Transverse colon (tissue), 4 donors: ENCODE results near the gene HRH2. TPM values are rescaled to one million over a fixed set of nuclear protein-coding genes. Genes with fewer than 3 reads are reported as not detected.

ENCODE experiments used
- DNase-seq: peaks from one replicate; pipeline ENCODE4 v3.0.0-alpha.2; 2019
- H3K27ac ChIP-seq, 4 donors: fragments of 200-600 bp; sonication (generic); 2 replicates each; pipeline ENCODE4 v1.5.1; 2016 to 2018; ENCODE audit warnings: inconsistent platforms in 4 of 4
- H3K27me3 ChIP-seq: fragments of 200-600 bp; sonication (generic); 2 replicates; pipeline ENCODE4 v1.5.1; 2017; ENCODE audit warnings: inconsistent platforms
- H3K36me3 ChIP-seq, 4 donors: fragments of 200-600 bp; sonication (generic); 2 replicates each; pipeline ENCODE4 v1.5.1; 2017 to 2019; ENCODE audit warnings: inconsistent platforms in 4 of 4
- H3K4me1 ChIP-seq, 4 donors: fragments of 200-600 bp; sonication (generic); 2 replicates each; pipeline ENCODE4 v1.5.1; 2017 to 2020; ENCODE audit warnings: inconsistent platforms in 4 of 4
- H3K4me3 ChIP-seq, 4 donors: fragments of 200-600 bp; sonication (generic); 1 replicate in 1 of 4; 2 replicates in 3 of 4; pipeline versions ENCODE4 v1.5.1 to v1.6.1; 2017 to 2019; ENCODE audit warnings: inconsistent platforms in 4 of 4
- H3K9me3 ChIP-seq, 2 donors: fragments of 200-600 bp; sonication (generic); 2 replicates each; pipeline ENCODE4 v1.5.1; 2017 to 2019; ENCODE audit warnings: inconsistent platforms in 2 of 2
- CTCF ChIP-seq, 5 experiments: fragments of 200-600 bp in 3 of 5; fragments of 450-650 bp in 2 of 5; sonication (generic) in 3 of 5; IDR thresholded peaks; 1 replicate in 2 of 5; 2 replicates in 3 of 5; pipeline ENCODE4 v1.5.1; 2016 to 2017; ENCODE audit warnings: antibody characterized with exemption in 5 of 5, inconsistent platforms in 3 of 5, mild to moderate bottlenecking in 2 of 5, moderate library complexity in 1 of 5
- EP300 ChIP-seq: sonication (generic); formaldehyde crosslinking; IDR thresholded peaks from one replicate; pipeline ENCODE4 v1.6.1; 2017; ENCODE audit warnings: antibody characterized with exemption, low read depth
- POLR2A ChIP-seq: fragments of 450-650 bp; IDR thresholded peaks from one replicate; pipeline ENCODE4 v1.6.1; 2016; ENCODE audit warnings: antibody characterized with exemption, mild to moderate bottlenecking, moderate library complexity
- POLR2AphosphoS5 ChIP-seq, 3 donors: sonication (generic); formaldehyde crosslinking; IDR thresholded peaks; one replicate each; pipeline ENCODE4 v1.6.1; 2016; ENCODE audit warnings: antibody characterized with exemption in 3 of 3
- WGBS, 2 donors: methylation state at CpG; one replicate each; pipeline ENCODE4 v1.1.5; 2018; ENCODE audit warnings: low coverage in 1 of 2; 5-methylcytosine and 5-hydroxymethylcytosine counted together
- in situ Hi-C, 4 donors: fragments of 200-750 bp; cut with MboI; loops; one replicate each; pipeline versions ENCODE4 v1.15.0 to v1.15.1; 2017; ENCODE audit warnings: low sequenced_read_pairs in 3 of 4, low pct_ligation_motif_present in 1 of 4, low pct_unique_long_range_greater_than_20kb in 1 of 4
- intact Hi-C: fragments of 100-400 bp; cut with DNase I; formaldehyde crosslinking; loops from one replicate; pipeline ENCODE4 v1.15.1; 2023; ENCODE audit warnings: low total_unique reads
- total RNA-seq, 4 donors: library from RNA; depleted of rRNA; stranded (reverse); fragments of >200 nt; gene quantifications; one replicate each; pipeline ENCODE4 v1.1.0, GENCODE V29; 2016

Gene HRH2
- total RNA-seq, 4 donors from 2014 or later = 0.20 to 1.5 (median 0.74) TPM

GRCh38 chr5:175700991-175701390 lies 43.1 kb downstream of the HRH2 start:
- no peaks in the 10 kb centered on the region for H3K27me3 ChIP-seq
- no peaks in the 10 kb centered on the region for H3K36me3 ChIP-seq
- 64 to 74% methylated on average over 4 to 5 of the region's 5 CpGs for WGBS, 2 donors
- in situ Hi-C loops (no loop called here), intact Hi-C loops (loop anchor here (5.0 kb wide), 1 partner anchor 436 kb away; no protein-coding TSS in a partner anchor)
- no peaks in the 10 kb centered on the region for H3K4me1 ChIP-seq
- peaks cover 3 to 5% of the 10 kb centered on the region in 2 donors for H3K9me3 ChIP-seq
- TF ChIP-seq CTCF (IDR thresholded peaks at IDR 0.05) (peak; percentile 18 to 49 (median 44)), EP300 (no peak)
- no peak overlapping the region for H3K27ac ChIP-seq
- DNase-seq = no peak
- H3K4me3 ChIP-seq = no peak overlapping the region

GRCh38 chr5:175701797-175702196 lies 43.9 kb downstream of the HRH2 start:
- in situ Hi-C loops (no loop called here), intact Hi-C loops (loop anchor here (5.0 kb wide), 1 partner anchor 436 kb away; no protein-coding TSS in a partner anchor)
- no peak for DNase-seq
- Histone ChIP-seq H3K36me3 (no peaks in the 10 kb centered on the region), H3K4me3 (no peak overlapping the region), H3K27me3 (no peaks in the 10 kb centered on the region), H3K4me1 (no peaks in the 10 kb centered on the region), H3K27ac (no peak overlapping the region), H3K9me3 (peaks cover 3 to 5% of the 10 kb centered on the region in 2 donors)
- no peak for TF ChIP-seq POLR2A
- no peak for TF ChIP-seq POLR2AphosphoS5 (IDR thresholded peaks at IDR 0.05)
- TF ChIP-seq CTCF (IDR thresholded peaks at IDR 0.05) = no peak
- no peak for TF ChIP-seq EP300
- WGBS, 2 donors = 73 to 82% methylated on average over 11 to 12 of the region's 12 CpGs

- in situ Hi-C loops (no loop called here), intact Hi-C loops (no loop called here)
- Histone ChIP-seq H3K4me1 (no peaks in the 10 kb centered on the region), H3K27ac (no peak overlapping the region), H3K36me3 (no peaks in the 10 kb centered on the region), H3K9me3 (peaks cover 3 to 5% of the 10 kb centered on the region in 2 donors), H3K4me3 (no peak overlapping the region), H3K27me3 (no peaks in the 10 kb centered on the region)
- no peak for DNase-seq
- whole genome bisulfite sequencing, 2 donors = 50 to 63% methylated on average over 1 to 6 of the region's 6 CpGs
- TF ChIP-seq POLR2A (no peak), EP300 (no peak), CTCF (IDR thresholded peaks at IDR 0.05) (no peak), POLR2AphosphoS5 (IDR thresholded peaks at IDR 0.05) (no peak)
Observed at GRCh38 chr5:175706499-175706898, 48.6 kb downstream of the HRH2 start.

DNA sequence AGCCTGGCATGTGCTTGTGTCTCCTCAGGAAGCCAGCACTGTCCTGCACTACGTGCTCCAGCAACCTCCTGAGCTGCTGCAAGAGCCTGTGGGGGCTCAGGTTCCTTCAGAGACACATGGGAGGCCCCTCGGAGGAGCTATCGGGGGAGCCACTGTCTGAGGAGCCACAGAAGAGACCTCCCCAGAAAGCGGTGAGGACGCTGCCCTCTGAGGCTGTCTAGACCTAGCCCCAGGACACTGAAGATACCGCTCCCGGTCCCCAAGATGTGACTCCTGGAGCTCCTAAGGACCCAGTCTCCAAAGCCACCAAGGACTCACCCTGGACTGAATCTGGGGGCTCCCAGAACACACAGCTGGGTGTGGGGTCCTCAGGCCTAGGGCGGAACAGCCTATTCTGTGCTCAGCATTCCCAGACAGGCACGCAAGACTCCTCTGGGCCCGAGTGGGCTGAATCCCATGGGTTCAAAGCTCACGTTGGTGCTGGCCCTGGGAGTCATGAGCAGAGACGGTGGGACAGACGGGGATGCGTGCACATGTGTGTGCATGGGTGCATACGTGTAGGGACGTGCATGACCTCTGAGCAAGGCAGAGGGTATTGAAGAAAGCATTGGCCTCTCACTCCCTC lies 50.0 kb downstream of the HRH2 start:
- intact Hi-C loops = no loop called here
- no peak for TF ChIP-seq POLR2A
- no peak for TF ChIP-seq CTCF (IDR thresholded peaks at IDR 0.05)
- no peak for TF ChIP-seq EP300
- no peak for TF ChIP-seq POLR2AphosphoS5 (IDR thresholded peaks at IDR 0.05)
- DNase-seq = no peak
- in situ Hi-C loops = no loop called here
- Histone ChIP-seq H3K4me3 (no peak overlapping the region), H3K9me3 (peaks cover 3 to 5% of the 10 kb centered on the region in 2 donors), H3K27me3 (no peaks in the 10 kb centered on the region), H3K27ac (no peak overlapping the region), H3K36me3 (no peaks in the 10 kb centered on the region), H3K4me1 (no peaks in the 10 kb centered on the region)
- WGBS, 2 donors = 91% methylated on average over 7 of the region's 16 CpGs; no CpG with 5 or more reads in 1 of the 2 donors
